Activated T-cell treated with anti-CD3 and anti-CD28 coated beads, Interleukin-2, amount 50 U/mL, for 1 hour (primary cell): ENCODE measurements around the gene GIMAP5.
"Not testable (repeated sequence)": the region's sequence is repeated elsewhere in the genome, so short reads cannot be mapped to it uniquely, and the experiment has no call there.

ENCODE experiments used
- DNase-seq: peaks from one replicate; pipeline ENCODE4 v3.0.0-alpha.2; 2020

GIMAP5 gene

DNA sequence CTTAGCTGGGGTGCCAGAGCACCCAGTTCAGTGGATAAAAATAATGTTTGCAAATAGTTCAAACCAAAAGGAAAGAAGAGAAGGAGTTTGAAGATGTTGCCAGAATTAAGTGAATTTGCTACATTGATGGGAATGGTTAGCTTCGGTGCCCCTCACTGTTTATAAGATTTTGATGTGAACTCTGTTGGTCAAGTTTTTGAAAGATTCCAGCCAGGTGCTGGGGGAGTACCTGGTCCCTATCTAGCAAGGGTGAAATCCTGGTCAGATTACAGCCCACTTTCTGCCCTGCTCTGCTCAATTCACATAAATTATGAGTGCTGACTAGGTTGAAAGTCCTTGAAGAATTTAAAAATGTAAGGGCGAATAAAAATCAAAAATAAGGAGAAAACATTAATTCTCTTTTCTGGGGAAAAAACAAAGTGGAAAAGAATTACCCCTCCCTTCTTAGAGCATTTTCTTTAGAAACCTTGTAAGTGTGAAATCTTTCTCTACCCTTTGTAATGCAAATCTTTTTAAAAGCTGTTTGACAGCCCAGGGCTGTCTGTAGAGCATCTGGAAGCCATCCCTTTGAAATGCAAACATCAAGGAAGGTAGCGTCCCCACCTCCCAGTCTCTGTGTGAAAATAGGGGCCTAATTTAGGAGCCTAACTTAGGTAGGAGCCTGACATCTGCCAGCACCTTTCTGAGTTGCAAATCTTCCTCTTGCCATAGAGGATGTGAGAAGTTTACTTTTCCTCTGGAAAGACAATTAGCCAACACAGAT, 1.4 kb upstream of the GIMAP5 start:
- DNase-seq = no peak

DNA sequence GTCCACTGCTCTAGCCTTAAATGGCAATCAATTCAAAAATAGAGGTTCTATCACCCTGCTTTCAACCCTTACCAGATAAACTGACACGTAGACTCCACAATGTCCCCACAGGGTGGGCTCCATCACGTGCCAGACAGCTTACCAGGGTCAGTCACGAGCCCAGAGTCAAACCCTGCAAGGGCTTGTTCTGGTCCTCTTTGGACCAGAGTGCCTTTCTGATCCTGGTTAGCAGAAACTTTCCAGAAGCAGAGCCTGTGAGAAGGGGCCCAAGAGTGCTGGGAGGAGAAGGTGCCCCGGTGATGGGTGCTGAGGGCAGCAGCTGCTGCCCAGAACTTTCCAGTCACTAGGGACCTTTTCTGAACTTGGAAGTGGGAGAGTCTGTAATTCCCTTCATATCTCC, 354 bp upstream of the GIMAP5 start:
- DNase-seq = no peak

GRCh38 chr7:150738092-150738491, 874 bp downstream of the GIMAP5 start:
- DNase-seq = peak; percentile 56

DNA sequence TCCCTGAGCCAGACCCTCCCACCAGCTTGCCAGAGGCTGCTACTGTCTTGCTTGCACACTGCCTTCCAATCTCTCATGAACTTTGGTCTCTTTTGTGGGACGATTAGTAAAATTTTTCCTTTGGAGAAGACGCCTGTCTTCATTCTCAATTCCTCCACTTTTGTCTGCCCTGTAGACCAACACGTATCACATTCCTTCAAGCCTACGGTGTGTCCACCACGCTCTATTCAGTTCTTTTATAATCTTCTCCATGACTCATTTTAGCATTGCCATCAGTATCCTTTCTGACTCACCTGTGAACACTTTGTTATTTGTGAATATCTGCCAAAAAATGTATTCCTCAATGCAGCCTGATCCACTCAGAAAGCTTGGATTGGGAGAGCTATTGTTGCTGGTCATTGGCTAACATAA, 1.4 kb downstream of the GIMAP5 start:
- no peak for DNase-seq

DNA sequence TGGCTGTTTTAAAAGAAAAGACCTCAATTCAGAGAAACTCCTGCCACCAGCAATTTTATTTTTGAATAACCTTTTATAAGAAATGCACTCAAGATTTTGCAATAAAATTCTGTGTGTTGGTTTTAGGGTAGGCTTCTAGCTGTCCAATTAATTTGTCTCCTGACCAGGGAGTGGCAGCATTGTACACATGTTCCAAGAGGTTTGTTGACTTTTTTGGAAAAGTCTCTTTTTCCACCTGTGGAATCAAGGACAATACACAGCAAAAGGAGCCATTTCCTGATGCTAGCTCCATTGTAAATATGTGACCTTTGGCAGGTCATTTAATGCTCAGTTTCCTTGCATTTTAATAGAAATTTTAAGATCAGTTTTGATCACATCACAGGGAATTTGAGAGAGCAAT, 1.8 kb downstream of the GIMAP5 start:
- DNase-seq = no peak

DNA sequence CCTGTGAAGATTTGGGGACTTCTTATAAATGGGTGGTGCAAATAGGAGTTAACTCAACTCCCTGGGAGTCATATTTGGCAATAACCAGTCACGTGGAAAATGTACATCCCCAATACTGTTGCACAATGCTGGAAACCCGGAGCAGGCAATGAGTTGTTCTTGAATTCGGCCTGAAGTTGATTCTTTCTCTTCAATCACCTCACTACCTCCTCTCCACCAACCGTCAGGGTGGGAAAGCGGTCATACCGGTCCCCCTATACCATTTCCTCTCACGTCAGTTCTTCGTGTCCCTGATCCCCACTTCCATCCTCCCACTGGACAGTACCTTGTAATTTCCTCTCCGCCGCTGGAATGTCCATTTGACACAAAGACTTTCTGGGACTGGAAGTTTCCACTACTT, 2.8 kb downstream of the GIMAP5 start:
- no peak for DNase-seq

GRCh38 chr7:150742286-150742968, 5.2 kb downstream of the GIMAP5 start:
- peak; percentile 48 for DNase-seq

DNA sequence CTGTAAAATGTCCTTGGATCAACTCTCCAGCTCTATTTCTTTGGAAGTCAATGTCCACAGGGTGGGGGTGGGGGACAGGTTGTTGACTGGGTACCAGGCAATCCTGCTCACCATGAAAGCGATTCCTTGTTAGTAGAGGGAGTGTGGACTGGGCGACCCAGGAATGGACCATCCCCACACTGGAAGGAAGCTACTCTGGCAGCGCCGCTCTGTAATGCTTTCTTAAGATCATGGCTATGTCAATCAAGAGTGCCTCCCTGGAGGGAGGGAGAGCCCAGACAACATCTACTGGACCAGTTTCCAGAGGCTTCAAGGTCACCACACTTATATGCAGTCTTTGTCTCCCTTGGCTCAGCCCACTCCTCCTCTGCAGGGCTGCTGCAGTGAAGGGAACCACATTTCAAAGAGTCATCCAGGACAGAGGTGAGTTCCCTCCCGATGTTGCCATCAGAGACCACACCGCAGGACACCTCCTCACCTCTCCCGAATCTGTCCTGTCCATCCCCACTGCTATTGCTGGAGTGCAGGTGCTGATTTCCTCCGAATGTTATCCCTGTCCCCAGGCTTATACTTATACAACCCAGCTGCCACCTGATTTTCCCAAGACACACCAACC, 6.9 kb downstream of the GIMAP5 start:
- DNase-seq = no peak

DNA sequence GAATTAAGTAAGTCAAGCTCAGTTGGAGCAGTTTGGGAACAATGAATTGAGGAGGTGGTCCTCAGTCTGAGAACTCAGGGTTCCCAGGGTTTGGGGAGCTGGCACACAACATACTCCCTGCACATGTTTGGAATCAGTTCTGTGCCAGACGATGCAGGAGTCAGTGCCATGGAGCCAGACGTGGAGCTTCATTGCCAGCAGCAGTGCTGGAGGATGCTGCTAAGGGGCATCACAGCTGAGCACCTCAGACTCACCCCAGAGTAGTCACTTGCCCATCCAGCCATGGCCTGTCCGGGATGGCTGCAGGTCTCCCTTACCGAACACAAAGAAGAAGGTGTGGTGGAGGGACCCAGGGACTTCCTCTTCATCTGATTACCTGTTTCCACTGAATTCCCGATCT, 7.9 kb downstream of the GIMAP5 start:
- DNase-seq = no peak

DNA sequence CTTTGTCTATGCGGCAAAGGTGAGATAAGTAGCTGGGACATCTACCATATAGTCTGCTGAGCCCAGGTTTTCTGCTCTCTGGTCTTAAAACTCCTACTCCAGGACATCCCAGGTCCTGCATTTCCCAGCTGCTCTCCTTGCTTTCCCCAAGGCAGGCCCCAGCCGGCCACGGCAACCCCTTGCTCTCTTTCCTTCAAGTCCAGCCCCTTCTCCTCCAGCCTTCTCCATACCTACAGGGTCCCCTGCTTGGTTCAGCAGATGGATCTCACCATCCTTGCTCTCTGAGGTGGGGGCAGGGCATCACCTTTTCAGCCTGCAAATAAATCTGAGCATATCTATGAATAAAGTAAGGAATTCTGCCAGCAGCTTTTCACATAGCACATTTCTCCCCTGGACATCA, 8.7 kb downstream of the GIMAP5 start:
- DNase-seq = no peak

GRCh38 chr7:150746921-150747320, 9.7 kb downstream of the GIMAP5 start:
- no peak for DNase-seq

DNA sequence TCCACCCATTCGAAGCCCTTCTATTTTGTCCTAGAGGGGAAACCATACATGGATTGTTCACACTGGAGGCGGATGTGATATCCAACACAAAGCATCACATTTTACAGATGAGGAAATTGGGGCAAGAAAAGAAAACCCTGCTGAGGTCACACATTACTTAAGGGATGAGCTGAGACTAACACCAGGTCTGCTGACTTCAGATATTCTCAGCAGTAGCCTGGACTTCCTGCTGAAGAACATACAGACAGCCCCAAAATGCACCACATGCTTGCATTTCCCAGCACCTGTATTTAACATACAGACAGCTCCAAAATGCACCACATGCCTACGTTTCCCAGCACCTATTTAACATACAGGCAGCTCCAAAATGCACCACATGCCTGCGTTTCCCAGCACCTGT, 11.2 kb downstream of the GIMAP5 start:
- no peak for DNase-seq

- DNase-seq = no peak
Observed at GRCh38 chr7:150751702-150752101, 14.5 kb downstream of the GIMAP5 start.

GRCh38 chr7:150753239-150753638, 16.0 kb downstream of the GIMAP5 start:
- DNase-seq = no peak

DNA sequence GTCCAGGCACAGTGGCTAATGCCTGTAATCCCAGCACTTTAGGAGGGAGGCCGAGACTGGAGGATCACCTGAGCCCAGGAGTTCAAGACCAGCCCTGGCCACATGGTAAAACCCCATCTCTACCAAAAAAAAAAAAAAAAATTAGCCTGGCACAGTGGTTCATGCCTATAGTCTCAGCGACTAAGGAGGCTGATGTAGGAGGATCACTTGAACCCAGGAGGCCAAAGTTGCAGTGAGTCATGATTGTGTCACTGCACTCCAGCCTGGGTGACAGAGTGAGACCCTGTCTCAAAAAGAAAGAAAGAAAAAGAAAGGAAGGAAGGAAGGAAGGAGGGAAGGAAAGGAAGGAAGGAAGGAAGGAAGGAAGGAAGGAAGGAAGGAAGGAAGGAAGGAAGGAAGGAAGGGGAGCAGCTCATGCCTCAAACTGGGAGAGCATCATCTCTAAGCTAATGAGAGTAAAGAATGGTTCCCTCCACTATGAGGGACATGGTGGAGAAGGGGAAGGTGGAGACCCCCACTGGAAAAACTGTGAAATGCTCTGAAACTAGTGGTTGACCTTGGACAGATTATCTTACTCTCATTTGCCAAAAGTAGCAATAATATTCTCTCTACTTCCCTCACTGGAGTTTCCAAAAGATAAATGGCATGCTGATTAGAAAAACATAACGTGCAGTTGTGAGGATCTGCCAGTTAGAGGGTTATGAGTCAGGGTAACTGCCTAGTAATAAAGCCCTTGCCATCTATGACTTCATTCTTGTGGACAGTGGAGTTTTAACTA, 16.8 kb downstream of the GIMAP5 start:
- DNase-seq = no peak

GRCh38 chr7:150754951-150755350, 17.7 kb downstream of the GIMAP5 start:
- no peak for DNase-seq

GRCh38 chr7:150755473-150756099, 18.4 kb downstream of the GIMAP5 start:
- peak; percentile 63 for DNase-seq

DNA sequence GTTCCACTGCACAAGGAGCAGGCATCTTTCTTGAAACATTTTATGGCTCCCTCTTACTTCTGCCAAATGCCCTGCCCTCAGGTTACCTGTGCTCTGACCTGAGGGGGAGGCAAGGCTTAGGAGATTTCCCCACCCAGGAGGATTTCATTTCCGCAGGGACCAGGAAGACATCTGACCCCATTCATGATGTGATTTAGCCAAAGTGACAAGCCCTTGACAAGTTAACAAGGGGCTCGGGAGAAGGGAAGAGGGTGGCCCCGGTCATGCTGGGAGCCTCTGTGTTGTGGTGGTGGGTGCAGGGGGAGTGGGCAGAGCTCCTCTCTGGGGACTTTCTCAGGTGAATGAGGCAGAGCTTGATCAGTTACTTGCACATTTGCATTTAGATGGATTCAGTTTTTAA, 18.9 kb downstream of the GIMAP5 start:
- peak; percentile 42 for DNase-seq

- DNase-seq = no peak
Observed at GRCh38 chr7:150756858-150757257, 19.6 kb downstream of the GIMAP5 start.

- no peak for DNase-seq
Observed at GRCh38 chr7:150759479-150759878, 22.3 kb downstream of the GIMAP5 start.

DNA sequence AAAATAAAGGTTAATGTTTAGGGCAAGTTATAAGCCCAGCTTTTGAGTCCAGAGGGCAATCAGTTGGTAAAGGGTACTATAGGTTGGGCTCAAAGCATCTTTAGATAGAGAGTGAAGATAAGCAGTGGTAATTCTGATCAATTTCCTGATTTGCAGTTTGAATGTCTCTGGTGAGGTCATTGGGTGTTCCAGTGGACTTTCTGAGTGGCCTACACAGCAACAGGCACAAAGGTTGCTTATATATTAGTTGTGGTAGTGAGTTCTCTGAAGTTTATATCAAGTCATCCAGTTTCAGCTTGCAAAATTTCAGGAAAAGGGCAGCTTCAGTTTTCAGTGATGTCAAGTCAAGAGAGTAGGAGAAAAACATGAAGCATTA, 29.1 kb downstream of the GIMAP5 start:
- DNase-seq = no peak

- DNase-seq = no peak
Observed at GRCh38 chr7:150769768-150770167, 32.5 kb downstream of the GIMAP5 start.

DNA sequence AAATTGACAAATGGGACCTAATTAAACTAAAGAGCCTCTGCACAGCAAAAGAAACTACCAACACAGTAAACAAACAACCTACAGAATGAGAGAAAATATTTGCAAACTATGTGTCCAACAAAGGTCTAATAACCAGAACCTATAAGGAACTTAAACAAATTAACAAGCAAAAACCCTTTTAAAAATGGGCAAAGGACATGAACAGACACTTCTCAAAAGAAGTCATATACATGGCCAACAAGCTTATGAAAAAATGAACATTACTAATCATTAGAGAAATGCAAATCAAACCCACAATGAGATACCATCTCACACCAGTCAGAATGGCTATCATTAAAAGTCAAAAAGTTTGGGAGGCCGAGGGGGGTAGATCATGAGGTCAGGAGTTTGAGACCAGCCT, 36.9 kb downstream of the GIMAP5 start:
- DNase-seq = not testable (repeated sequence)
